PC-9 (cell line): ENCODE measurements around the gene CNOT1.

Source experiments
- CTCF ChIP-seq: fragments of 200-600 bp; sonication (generic); conservative IDR thresholded peaks from 2 replicates; pipeline ENCODE4 v1.6.1; 2017; ENCODE audit warnings: mixed run types, antibody characterized with exemption, mild to moderate bottlenecking, moderate library complexity
- EZH2 ChIP-seq: fragments of 200-600 bp; sonication (generic); IDR thresholded peaks from 2 replicates; pipeline ENCODE4 v1.8.0; 2017; ENCODE audit warnings: antibody characterized with exemption, low read depth

GRCh38 chr16:58503166-58503862 lies 126.3 kb downstream of the CNOT1 start:
- TF ChIP-seq CTCF (no peak), EZH2 (no peak)
